ENCODE results near the gene FHIT.

The FHIT gene

GRCh38 chr3:60094392-60094947 lies 1156.8 kb downstream of the FHIT start:
- no peaks in the 10 kb centered on the region for H3K4me1 ChIP-seq (ENCODE audit: control insufficient read depth in 1 of 2, insufficient read depth in 1 of 2, low read depth in 1 of 2, low read length in 1 of 2)
- no peaks in the 10 kb centered on the region for H3K36me3 ChIP-seq
- TF ChIP-seq CTCF (IDR thresholded peaks at IDR 0.05): no peak
- no peak overlapping the region for H3K27ac ChIP-seq
- no peak overlapping the region for H3K4me3 ChIP-seq (ENCODE audit: low read depth in 1 of 2, low read length in 1 of 2)
- H3K9me3 ChIP-seq: no peaks in the 10 kb centered on the region
- no peaks in the 10 kb centered on the region for H3K27me3 ChIP-seq

GRCh38 chr3:60090548-60090947 lies 1160.7 kb downstream of the FHIT start:
- Histone ChIP-seq H3K36me3 (no peaks in the 10 kb centered on the region), H3K27me3 (no peaks in the 10 kb centered on the region), H3K9me3 (no peaks in the 10 kb centered on the region), H3K27ac (no peak overlapping the region), H3K4me3 (ENCODE audit: low read depth in 1 of 2, low read length in 1 of 2) (no peak overlapping the region), H3K4me1 (ENCODE audit: control insufficient read depth in 1 of 2, insufficient read depth in 1 of 2, low read depth in 1 of 2, low read length in 1 of 2) (no peaks in the 10 kb centered on the region)
- no peak for TF ChIP-seq CTCF (IDR thresholded peaks at IDR 0.05)

GRCh38 chr3:60086811-60087210 lies 1164.4 kb downstream of the FHIT start:
- H3K4me3 ChIP-seq (ENCODE audit: low read depth in 1 of 2, low read length in 1 of 2): no peak overlapping the region
- H3K27ac ChIP-seq: no peak overlapping the region
- TF ChIP-seq CTCF (IDR thresholded peaks at IDR 0.05): no peak
- H3K4me1 ChIP-seq (ENCODE audit: control insufficient read depth in 1 of 2, insufficient read depth in 1 of 2, low read depth in 1 of 2, low read length in 1 of 2): no peaks in the 10 kb centered on the region
- H3K9me3 ChIP-seq: no peaks in the 10 kb centered on the region
- H3K27me3 ChIP-seq: no peaks in the 10 kb centered on the region
- H3K36me3 ChIP-seq: no peaks in the 10 kb centered on the region

GRCh38 chr3:60085649-60086048 lies 1165.6 kb downstream of the FHIT start:
- Histone ChIP-seq H3K9me3 (no peaks in the 10 kb centered on the region), H3K27me3 (no peaks in the 10 kb centered on the region), H3K36me3 (no peaks in the 10 kb centered on the region), H3K27ac (no peak overlapping the region), H3K4me1 (ENCODE audit: control insufficient read depth in 1 of 2, insufficient read depth in 1 of 2, low read depth in 1 of 2, low read length in 1 of 2) (no peaks in the 10 kb centered on the region), H3K4me3 (ENCODE audit: low read depth in 1 of 2, low read length in 1 of 2) (no peak overlapping the region)
- TF ChIP-seq CTCF (IDR thresholded peaks at IDR 0.05): no peak

- Histone ChIP-seq H3K27ac (no peak overlapping the region), H3K4me3 (ENCODE audit: low read depth in 1 of 2, low read length in 1 of 2) (no peak overlapping the region)
These were observed 1169.7 kb downstream of the FHIT start for GRCh38 chr3:60081381-60082095.

More at GRCh38 chr3:60081381-60082095, 1169.7 kb downstream of the FHIT start:
- Histone ChIP-seq H3K27me3 (no peaks in the 10 kb centered on the region), H3K9me3 (no peaks in the 10 kb centered on the region), H3K36me3 (no peaks in the 10 kb centered on the region), H3K4me1 (ENCODE audit: control insufficient read depth in 1 of 2, insufficient read depth in 1 of 2, low read depth in 1 of 2, low read length in 1 of 2) (no peaks in the 10 kb centered on the region)
- no peak for TF ChIP-seq CTCF (IDR thresholded peaks at IDR 0.05)

Data from neutrophil (primary cell).